ENCODE data around the gene SLC26A1.

- TF ChIP-seq REST (IDR thresholded peaks at IDR 0.05; ENCODE audit: borderline replicate concordance in 1 of 2, low read depth in 1 of 2, low read length in 2 of 2) = no peak
- TF ChIP-seq SP1 (IDR thresholded peaks at IDR 0.05) = no peak
- no peak for TF ChIP-seq SP1 (CRISPR knock-in tag; IDR thresholded peaks at IDR 0.05)
Observed at GRCh38 chr4:1032861-1033260, 39.7 kb upstream of the SLC26A1 start.

Measured in HepG2 (cell line).